NCI-H1930 (cell line): ENCODE results near the gene MAPK4.

ENCODE experiments used
- DNase-seq, 2 experiments: peaks; one replicate each; lab custom pipeline; 2025; lab: John Stamatoyannopoulos, UW

MAPK4 gene

DNA sequence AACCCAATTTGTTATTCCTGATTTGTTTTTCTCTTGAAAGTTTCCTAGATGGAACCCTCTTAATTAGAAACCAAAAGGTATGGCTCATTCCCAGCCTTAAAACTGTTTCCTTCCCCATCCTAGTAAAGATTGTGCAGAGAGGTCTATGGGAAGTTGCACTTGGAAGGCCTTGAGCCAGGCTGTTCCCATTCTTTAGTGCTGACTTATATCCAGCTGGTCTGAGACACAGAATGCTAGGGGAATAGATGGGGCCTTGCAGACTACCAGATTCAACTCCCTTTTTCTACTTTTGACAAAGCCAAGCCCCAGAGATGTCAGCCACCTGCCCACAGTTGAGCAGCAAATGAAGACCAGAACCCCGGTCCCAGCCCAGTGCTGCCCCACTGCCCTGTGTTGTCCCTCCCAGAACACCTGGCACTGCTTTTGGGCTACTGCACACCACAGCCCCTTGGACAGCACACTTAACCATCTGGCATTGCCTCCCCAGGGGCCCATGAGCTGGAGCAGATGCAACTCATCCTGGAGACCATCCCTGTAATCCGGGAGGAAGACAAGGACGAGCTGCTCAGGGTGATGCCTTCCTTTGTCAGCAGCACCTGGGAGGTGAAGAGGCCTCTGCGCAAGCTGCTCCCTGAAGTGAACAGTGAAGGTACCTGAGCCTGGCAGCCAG lies 161.7 kb downstream of the MAPK4 start:
- no peak for DNase-seq

DNA sequence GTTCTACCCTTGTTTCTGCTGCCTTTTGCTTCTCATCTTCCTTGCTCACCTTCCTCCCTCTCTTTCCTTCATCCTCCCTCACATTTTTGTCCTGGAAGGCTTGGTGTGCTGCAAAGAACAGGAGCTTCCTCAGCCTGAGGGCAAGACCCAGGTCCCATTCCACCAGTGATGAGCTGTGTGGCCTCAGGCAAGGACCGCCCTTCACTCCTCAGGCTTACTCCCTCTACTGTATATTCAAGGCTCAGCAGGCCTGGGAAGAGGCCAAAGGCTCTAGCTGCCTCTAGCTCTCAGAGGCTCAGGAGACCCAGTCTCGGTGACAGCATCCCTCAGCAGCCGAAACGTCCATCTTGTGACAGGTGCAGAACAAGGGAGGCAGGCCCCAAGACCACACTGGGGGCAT lies 162.4 kb downstream of the MAPK4 start:
- DNase-seq = no peak

- no peak for DNase-seq
Measured at GRCh38 chr18:50724751-50725151, 164.9 kb downstream of the MAPK4 start.

DNA sequence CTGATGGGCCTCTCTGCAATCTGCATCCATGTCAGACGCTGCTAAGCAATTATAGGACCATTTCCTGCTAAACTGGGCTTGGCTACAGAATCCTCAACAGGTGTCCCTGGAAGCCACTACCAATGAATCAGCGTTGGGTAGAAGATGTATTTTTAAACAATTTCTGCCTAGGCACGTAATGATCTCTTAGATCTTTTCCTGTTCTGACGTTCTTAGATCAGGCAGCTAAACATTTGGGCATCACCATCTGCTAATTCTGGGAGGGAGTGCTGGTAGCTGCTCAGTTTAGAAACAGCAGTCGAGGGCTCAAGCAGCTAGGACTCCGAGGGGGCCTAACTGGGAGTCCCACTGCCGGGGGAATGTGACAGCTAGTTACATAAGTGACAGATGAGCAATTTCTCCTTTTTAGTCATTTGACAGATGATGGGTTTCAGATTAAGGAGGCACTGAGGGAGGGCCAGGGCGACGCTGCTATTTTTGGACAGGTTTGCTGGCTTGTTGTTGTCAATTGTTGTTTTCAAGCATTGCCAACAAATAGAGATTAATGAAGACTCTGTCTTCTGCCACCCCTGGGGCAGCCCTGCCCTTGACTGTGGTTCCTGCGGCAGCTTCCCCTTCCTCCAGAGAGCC lies 167.2 kb downstream of the MAPK4 start:
- no peak for DNase-seq

GRCh38 chr18:50727721-50728471 lies 168.0 kb downstream of the MAPK4 start:
- no peak for DNase-seq

GRCh38 chr18:50729376-50729775 lies 169.5 kb downstream of the MAPK4 start:
- no peak for DNase-seq

DNA sequence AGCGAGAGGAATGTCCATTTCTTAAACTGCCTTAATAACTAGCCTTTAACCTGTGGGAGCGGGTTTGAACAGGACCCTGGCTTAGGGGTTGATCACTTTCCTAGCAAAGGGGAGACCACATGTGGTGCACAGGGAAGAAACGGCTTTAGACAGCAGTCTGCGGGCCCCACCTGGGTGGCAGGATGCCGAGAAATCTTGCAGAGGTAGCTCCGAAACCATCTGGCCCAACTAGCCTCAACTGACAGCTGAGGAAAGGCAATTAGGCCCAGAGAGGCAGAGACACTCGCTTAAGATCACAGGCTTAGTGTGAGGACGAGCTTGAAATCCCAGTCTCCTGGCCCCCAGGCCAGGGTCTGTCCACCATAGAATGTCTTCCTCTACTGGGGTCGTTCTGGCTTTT lies 170.1 kb downstream of the MAPK4 start:
- no peak for DNase-seq

GRCh38 chr18:50734342-50734741 lies 174.5 kb downstream of the MAPK4 start:
- no peak for DNase-seq

- DNase-seq = no peak
Measured at GRCh38 chr18:50734886-50735285, 175.0 kb downstream of the MAPK4 start.

GRCh38 chr18:50737127-50737526 lies 177.2 kb downstream of the MAPK4 start:
- DNase-seq = no peak

DNA sequence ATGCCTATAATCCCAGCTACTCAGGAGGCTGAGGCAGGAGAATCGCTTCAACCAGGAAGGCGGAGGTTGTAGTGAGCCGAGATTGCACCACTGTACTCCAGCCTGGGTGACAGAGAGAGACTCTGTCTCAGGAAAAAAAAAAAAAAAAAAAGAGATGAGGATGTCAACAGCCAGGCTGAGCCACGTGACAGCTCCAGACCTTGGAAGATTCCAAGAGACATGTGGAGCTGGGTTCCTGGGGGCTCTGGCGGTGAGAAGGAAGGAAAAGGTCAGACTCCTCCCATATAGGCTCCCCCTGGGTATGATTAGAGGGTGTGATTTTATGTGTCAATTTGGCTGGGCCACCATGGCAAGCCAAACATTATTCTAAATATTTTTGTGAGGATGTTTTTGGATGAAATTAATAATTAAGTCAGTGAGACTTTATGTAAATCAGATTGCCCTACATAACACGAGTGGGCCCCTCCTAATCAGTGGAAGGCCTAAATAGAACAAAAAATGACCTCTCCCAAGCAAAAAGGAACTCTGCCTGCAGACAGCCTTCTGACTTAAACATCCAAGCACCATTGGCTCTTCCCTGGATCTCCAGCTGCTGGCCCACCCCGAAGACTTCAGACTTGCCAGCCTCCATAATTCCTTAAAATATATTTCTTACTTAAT lies 178.3 kb downstream of the MAPK4 start:
- DNase-seq = no peak

- no peak for DNase-seq
Measured at GRCh38 chr18:50742952-50743351, 183.1 kb downstream of the MAPK4 start.

GRCh38 chr18:50744253-50744652 lies 184.4 kb downstream of the MAPK4 start:
- DNase-seq = no peak

GRCh38 chr18:50745945-50746344 lies 186.1 kb downstream of the MAPK4 start:
- no peak for DNase-seq

GRCh38 chr18:50747849-50748242 lies 188.0 kb downstream of the MAPK4 start:
- no peak for DNase-seq

GRCh38 chr18:50748243-50749229 lies 188.6 kb downstream of the MAPK4 start:
- no peak for DNase-seq

DNA sequence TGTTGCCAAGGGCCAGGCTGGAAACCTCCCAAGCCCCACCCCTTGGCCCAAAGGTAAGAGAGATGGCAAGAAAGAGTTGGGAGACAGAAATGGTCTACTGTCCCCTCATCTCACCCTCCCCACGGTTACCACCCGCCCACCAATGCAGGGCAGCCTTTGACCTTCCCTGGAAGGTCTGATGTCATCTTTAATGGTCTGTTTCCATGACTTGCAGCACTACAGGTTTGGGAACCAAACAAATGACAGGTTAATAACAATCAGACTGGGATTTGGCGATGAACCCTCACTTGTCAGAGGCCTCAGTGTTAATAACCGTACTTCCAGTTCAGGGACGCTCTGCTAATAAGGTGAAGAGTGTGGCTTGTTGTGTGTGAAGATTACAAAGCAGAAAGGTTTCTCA lies 189.5 kb downstream of the MAPK4 start:
- no peak for DNase-seq

GRCh38 chr18:50749945-50750344 lies 190.1 kb downstream of the MAPK4 start:
- no peak for DNase-seq

DNA sequence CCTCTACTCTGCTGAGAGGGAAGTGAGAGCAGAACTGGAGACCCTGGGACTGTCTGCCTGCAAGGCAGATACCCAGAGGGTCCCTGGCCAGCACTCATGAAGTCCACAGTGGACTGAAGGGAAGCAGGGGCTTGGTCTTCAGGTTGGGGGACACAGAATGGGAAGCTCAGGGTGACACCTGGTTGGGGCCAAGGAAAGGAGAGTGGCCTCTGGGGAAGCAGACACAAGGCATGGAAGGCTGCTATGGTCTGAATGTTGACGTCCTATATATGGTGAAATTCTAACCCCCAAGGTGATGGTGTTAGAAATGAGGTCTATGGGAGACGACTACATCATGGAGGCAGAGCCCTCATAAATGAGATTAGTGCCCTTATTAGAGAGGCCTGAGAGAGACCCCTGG lies 190.7 kb downstream of the MAPK4 start:
- no peak for DNase-seq

GRCh38 chr18:50751490-50751889 lies 191.6 kb downstream of the MAPK4 start:
- no peak for DNase-seq

DNA sequence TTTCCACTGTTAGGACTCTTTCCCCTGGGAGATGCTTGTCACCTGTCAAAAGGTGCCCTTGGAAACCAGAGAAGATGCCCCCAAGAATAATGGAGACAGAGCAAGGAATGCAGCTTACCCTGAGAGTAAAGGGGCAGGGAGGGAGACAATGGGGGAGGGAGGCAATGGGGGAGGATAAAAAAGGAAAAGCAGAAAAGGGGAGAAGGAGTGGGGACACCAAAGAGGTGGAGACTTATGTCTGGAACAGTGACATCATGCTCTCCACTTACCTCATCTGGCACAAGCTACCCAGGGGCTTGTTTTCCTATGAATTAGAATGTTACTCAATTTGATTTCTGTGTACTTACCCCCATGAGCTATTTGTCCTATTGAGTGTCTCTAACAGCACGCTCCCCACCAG lies 192.1 kb downstream of the MAPK4 start:
- no peak for DNase-seq

DNA sequence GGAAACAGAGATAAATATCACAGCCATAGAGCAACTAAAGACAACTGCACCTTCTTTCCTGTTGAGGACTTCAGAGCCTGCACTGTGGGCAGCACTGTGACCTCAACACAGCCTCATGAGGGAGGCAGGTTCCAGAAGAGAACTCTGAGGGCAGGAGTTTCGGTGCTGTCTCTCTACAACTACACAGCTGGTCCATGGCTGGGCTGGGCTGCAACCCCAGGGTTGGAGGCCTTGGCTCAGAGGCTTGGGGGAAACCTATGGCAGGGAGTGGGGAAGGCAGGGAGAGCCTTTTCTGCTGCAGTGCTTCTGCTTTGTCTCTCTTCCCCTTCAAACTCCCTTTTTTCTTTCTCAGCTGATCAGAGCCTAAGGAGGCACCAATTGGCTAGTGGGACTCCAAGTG lies 193.4 kb downstream of the MAPK4 start:
- DNase-seq = no peak
